Lung microvascular endothelial cell (primary cell): ENCODE measurements around the gene ZMYND8. TPM values are rescaled to one million over a fixed set of nuclear protein-coding genes. Genes with fewer than 3 reads are reported as not detected.
A peak's percentile ranks its signal among the peaks of the same experiment; 100 is the strongest.
"Not testable (repeated sequence)": the region's sequence is repeated elsewhere in the genome, so short reads cannot be mapped to it uniquely, and the experiment has no call there.

Source experiments
- DNase-seq, 2 donors: peaks; one replicate each; pipeline versions ENCODE4 v3.0.0 to v3.0.0-alpha.2; 2010; ENCODE audit warnings: low read depth in 2 of 2
- total RNA-seq: library from RNA; depleted of rRNA; stranded (reverse); fragments of >200 nt; gene quantifications from 2 replicates; pipeline ENCODE4 v1.2.1, GENCODE V29; 2014

The ZMYND8 gene
- total RNA-seq, 1 donor from 2014 or later, result 74.8 TPM

GRCh38 chr20:47370850-47371782 is 14.6 kb upstream of the ZMYND8 start:
- DNase-seq, result peak in 1 of 2 donors; percentile 27

- no peak for DNase-seq
Observed at GRCh38 chr20:47370214-47370613, 13.7 kb upstream of the ZMYND8 start.

- DNase-seq, result no peak
Observed at GRCh38 chr20:47368301-47368700, 11.8 kb upstream of the ZMYND8 start.

GRCh38 chr20:47366301-47366700 is 9.8 kb upstream of the ZMYND8 start:
- DNase-seq, result not testable (repeated sequence)

- DNase-seq, result no peak
Observed at GRCh38 chr20:47365023-47365764, 8.7 kb upstream of the ZMYND8 start.

- no peak for DNase-seq
Observed at GRCh38 chr20:47362361-47363219, 6.1 kb upstream of the ZMYND8 start.

GRCh38 chr20:47361057-47361915 is 4.8 kb upstream of the ZMYND8 start:
- peak in 1 of 2 donors; percentile 18 for DNase-seq

GRCh38 chr20:47360297-47361056 is 4.0 kb upstream of the ZMYND8 start:
- DNase-seq, result peak; percentile 97 to 99

GRCh38 chr20:47359530-47360296 is 3.2 kb upstream of the ZMYND8 start:
- no peak for DNase-seq

- DNase-seq, result peak; percentile 88 to 98
Observed at GRCh38 chr20:47358672-47359529, 2.4 kb upstream of the ZMYND8 start.

- no peak for DNase-seq
Observed at GRCh38 chr20:47358039-47358671, 1.7 kb upstream of the ZMYND8 start.

GRCh38 chr20:47357296-47358038 is 968 bp upstream of the ZMYND8 start:
- DNase-seq, result peak; percentile 93 to 95

- DNase-seq, result no peak
Observed at GRCh38 chr20:47356220-47356525, 326 bp downstream of the ZMYND8 start.

- no peak for DNase-seq
Observed at GRCh38 chr20:47355489-47356219, 845 bp downstream of the ZMYND8 start.

GRCh38 chr20:47354714-47355488 is 1.6 kb downstream of the ZMYND8 start:
- peak in 1 of 2 donors; percentile 50 for DNase-seq

GRCh38 chr20:47354464-47354713 is 2.1 kb downstream of the ZMYND8 start:
- DNase-seq, result no peak
